AG04450 (cell line): ENCODE data around the gene ACTN4. TPM values are rescaled to one million over a fixed set of nuclear protein-coding genes. Genes with fewer than 3 reads are reported as not detected.
"Not testable (repeated sequence)": the region's sequence is repeated elsewhere in the genome, so short reads cannot be mapped to it uniquely, and the experiment has no call there.

Source experiments
- CTCF ChIA-PET: fragments of 300-600, 350-600 bp; formaldehyde crosslinking; extraction: SDS; loops from one replicate; lab custom pipeline; 2022; ENCODE audit warnings: antibody characterized with exemption, inconsistent platforms; lab: Charles Lee
- POLR2A ChIA-PET: fragments of 350-600 bp; formaldehyde crosslinking; extraction: SDS; loops from one replicate; lab custom pipeline; 2021; ENCODE audit warnings: antibody characterized with exemption, inconsistent platforms; lab: Yijun Ruan, JAX
- DNase-seq: peaks from one replicate; pipeline ENCODE4 v3.0.0-alpha.2; 2011; ENCODE audit warnings: low read depth, low spot score
- H3K27ac ChIP-seq: one replicate; pipeline ENCODE4 v1.5.1; 2012; ENCODE audit warnings: low read depth, low read length, control low read depth
- H3K27me3 ChIP-seq: one replicate; pipeline ENCODE4 v1.6.0; 2012; ENCODE audit warnings: low read length; ENCODE audit not compliant: control insufficient read depth, insufficient read depth
- H3K4me3 ChIP-seq: 2 replicates; pipeline ENCODE4 v1.5.1; 2011; ENCODE audit warnings: mild to moderate bottlenecking, low read depth, low read length, control low read depth
- H3K9me3 ChIP-seq: 2 replicates; pipeline ENCODE4 v1.5.1; 2012; ENCODE audit warnings: low read length; ENCODE audit not compliant: control insufficient read depth, insufficient read depth
- polyA plus RNA-seq: library from polyadenylated mRNA; depleted of rRNA; stranded (reverse); fragments of >200 nt; gene quantifications from 2 replicates; pipeline ENCODE4 v1.2.3, GENCODE V29; 2011
- TF ChIP-seq, protein P1 (sequence below): IDR thresholded peaks from 2 replicates; pipeline ENCODE4 v1.5.1; 2011; ENCODE audit warnings: low read depth, low read length, control low read depth, inconsistent platforms

Gene ACTN4
- polyA plus RNA-seq, 1 experiment = 300 TPM

- Histone ChIP-seq H3K27me3 (no peaks in the 10 kb centered on the region), H3K27ac (no peak overlapping the region), H3K9me3 (no peaks in the 10 kb centered on the region; the same call in 1 of the 2 replicates), H3K4me3 (no peak overlapping the region)
- no peak for DNase-seq
- ChIA-PET POLR2A (interaction anchor here (0.7 kb wide), 1 partner anchor 71 kb away, joined by 4 read pairs; no protein-coding TSS in a partner anchor), CTCF (interaction anchor here (0.6 to 1.0 kb wide), 2 partner anchors 15 to 150 kb away, joined by 3 to 4 read pairs; no protein-coding TSS in a partner anchor)
- TF ChIP-seq, protein P1, sequence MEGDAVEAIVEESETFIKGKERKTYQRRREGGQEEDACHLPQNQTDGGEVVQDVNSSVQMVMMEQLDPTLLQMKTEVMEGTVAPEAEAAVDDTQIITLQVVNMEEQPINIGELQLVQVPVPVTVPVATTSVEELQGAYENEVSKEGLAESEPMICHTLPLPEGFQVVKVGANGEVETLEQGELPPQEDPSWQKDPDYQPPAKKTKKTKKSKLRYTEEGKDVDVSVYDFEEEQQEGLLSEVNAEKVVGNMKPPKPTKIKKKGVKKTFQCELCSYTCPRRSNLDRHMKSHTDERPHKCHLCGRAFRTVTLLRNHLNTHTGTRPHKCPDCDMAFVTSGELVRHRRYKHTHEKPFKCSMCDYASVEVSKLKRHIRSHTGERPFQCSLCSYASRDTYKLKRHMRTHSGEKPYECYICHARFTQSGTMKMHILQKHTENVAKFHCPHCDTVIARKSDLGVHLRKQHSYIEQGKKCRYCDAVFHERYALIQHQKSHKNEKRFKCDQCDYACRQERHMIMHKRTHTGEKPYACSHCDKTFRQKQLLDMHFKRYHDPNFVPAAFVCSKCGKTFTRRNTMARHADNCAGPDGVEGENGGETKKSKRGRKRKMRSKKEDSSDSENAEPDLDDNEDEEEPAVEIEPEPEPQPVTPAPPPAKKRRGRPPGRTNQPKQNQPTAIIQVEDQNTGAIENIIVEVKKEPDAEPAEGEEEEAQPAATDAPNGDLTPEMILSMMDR = no peak
These were observed 97.4 kb downstream of the ACTN4 start for GRCh38 chr19:38744874-38745273.

DNA sequence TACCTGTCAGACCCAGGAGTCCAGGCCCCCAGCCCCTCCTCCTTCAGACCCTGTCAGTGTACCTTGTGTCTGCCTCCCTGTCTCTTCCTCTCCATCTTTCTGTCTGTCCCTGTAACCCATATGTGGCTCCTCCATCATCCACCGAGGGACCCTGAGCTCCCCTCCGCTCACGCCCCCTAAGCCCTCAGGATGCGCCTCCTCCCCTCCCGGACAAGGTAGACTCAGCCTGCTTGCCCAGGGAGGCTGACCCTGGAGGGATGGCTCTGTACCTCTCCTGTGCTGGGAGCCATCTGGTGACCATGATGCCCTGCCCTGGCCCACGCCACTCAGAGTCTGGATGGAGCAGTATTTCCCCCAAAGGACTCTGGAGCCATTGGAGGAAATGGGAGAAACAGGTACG lies 97.9 kb downstream of the ACTN4 start:
- H3K9me3 ChIP-seq = no peaks in the 10 kb centered on the region; the same call in 1 of the 2 replicates
- H3K27me3 ChIP-seq = no peaks in the 10 kb centered on the region
- DNase-seq = no peak
- no peak overlapping the region for H3K27ac ChIP-seq
- no peak overlapping the region for H3K4me3 ChIP-seq
- POLR2A ChIA-PET = no interaction called here
- CTCF ChIA-PET = no interaction called here
- TF ChIP-seq, protein P1 = no peak

GRCh38 chr19:38753783-38754182 lies 106.3 kb downstream of the ACTN4 start:
- CTCF ChIA-PET, H3K9me3 ChIP-seq, H3K27ac ChIP-seq, H3K4me3 ChIP-seq, H3K27me3 ChIP-seq, DNase-seq, POLR2A ChIA-PET: not testable (repeated sequence)

- POLR2A ChIA-PET, DNase-seq, H3K27me3 ChIP-seq, H3K4me3 ChIP-seq, CTCF ChIA-PET, H3K27ac ChIP-seq, H3K9me3 ChIP-seq: not testable (repeated sequence)
These were observed 106.7 kb downstream of the ACTN4 start for GRCh38 chr19:38754196-38754595.

DNA sequence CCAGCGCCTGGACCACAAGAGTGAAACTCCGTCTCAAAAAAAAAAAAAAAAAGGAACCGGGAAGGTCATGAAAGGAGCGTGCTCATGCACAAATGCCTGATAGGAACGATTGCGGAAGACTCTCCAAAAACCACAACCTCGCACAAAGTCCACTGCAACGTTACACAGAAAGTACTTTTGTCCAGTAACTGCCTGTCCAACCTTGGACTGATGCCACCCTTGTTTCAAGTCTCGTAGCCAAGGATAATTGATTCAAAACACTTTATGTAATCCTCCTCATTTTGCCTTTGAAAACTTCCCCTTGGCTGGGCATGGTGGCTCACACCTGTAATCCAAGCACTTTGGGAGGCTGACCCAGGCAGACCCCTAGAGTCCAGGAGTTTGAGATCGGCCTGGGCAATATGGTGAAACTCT lies 112.1 kb downstream of the ACTN4 start:
- Histone ChIP-seq H3K27ac (no peak overlapping the region), H3K4me3 (no peak overlapping the region), H3K27me3 (no peaks in the 10 kb centered on the region), H3K9me3 (no peaks in the 10 kb centered on the region)
- TF ChIP-seq, protein P1 = no peak
- no peak for DNase-seq
- POLR2A ChIA-PET = no interaction called here
- CTCF ChIA-PET = no interaction called here

DNA sequence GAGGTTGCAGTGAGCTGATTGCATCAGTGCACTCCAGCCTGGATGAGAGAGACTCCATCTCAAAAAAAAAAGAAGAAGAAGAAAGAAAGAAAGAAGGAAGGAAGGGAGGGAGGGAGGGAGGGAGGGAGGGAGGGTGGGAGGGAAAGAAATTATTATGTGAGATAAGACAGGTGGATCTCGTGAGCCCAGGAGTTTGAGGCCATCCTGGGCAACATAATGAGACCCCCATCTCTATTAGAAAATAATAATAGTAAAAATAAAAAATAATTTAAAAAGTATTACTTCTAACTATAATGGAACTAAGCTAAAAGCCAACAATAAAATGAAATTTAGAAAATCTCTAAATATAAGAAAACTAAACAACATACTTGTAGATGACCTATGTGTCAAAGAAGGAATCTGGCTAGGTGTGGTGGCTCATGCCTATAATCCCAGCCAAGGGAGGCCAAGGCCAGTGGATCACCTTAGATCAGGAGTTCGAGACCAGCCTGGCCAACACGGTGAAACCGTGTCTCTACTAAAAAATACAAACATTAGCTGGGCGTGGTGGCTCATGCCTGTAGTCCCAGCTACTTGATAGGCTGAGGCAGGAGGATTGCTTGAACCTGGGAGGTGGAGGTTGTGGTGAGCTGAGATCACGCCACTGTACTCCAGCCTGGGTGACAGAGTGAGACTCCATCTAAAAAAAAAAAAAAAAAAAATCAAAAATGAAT lies 113.5 kb downstream of the ACTN4 start:
- POLR2A ChIA-PET = interaction anchor here (0.7 to 1.1 kb wide), 2 partner anchors 70 to 215 kb away, joined by 3 to 6 read pairs; partner anchors contain the start of gene ECH1
- not testable (repeated sequence) for H3K4me3 ChIP-seq, H3K27me3 ChIP-seq, DNase-seq, H3K9me3 ChIP-seq, H3K27ac ChIP-seq
- CTCF ChIA-PET = interaction anchor here (0.7 to 1.6 kb wide), 3 partner anchors 9 to 31 kb away, joined by 4 to 10 read pairs (median 4); no protein-coding TSS in a partner anchor

DNA sequence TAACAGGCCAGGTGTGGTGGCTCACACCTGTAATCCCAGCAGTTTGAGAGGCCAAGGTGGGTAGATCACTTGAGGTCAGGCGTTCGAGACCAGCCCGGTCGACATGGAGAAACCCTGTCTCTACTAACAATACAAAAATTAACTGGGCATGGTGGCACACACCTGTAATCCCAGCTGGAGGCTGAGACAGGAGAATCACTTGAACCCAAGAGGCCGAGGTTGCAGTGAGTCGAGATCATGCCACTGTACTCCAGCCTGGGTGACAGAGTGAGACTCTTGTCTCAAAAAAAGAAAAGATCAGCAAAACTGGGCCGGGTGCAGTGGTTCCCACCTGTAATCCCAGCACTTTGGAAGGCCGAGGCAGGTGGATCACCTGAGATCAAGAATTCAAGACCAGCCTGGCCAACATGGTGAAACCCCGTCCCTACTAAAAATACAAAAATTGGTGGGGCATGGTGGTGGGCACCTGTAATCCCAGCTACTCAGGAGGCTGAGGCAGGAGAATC lies 114.5 kb downstream of the ACTN4 start:
- not testable (repeated sequence) for H3K4me3 ChIP-seq, H3K9me3 ChIP-seq, H3K27me3 ChIP-seq, DNase-seq, H3K27ac ChIP-seq
- POLR2A ChIA-PET = interaction anchor here (0.7 to 1.1 kb wide), 2 partner anchors 69 to 214 kb away, joined by 3 to 6 read pairs; partner anchors contain the start of gene ECH1
- CTCF ChIA-PET = interaction anchor here (0.7 to 1.6 kb wide), 3 partner anchors 8 to 32 kb away, joined by 4 to 10 read pairs (median 4); no protein-coding TSS in a partner anchor
